Calu3 (cell line): ENCODE data around the gene PLAC1. TPM values are rescaled to one million over a fixed set of nuclear protein-coding genes. Genes with fewer than 3 reads are reported as not detected.

Experiments used
- BruUV-seq: library from RNA; stranded (reverse); fragments of 400-500 nt; replicated peaks from 2 replicates; lab custom pipeline; 2021; lab: Mats Ljungman, UMichigan
- CTCF ChIA-PET: fragments of 300-600 bp; sonication (Branson Sonifier 250); formaldehyde crosslinking; loops from one replicate; lab custom pipeline; 2022; ENCODE audit warnings: antibody characterized with exemption; lab: Charles Lee
- DNase-seq: peaks from one replicate; pipeline ENCODE4 v3.0.0; 2022
- H3K27ac Mint-ChIP-seq: one replicate; pipeline ENCODE4 v1.8.0; 2022; ENCODE audit warnings: mixed read lengths; ENCODE audit not compliant: unreplicated experiment
- H3K27me3 Mint-ChIP-seq: one replicate; pipeline ENCODE4 v1.8.0; 2022; ENCODE audit warnings: mixed read lengths; ENCODE audit not compliant: unreplicated experiment
- H3K36me3 Mint-ChIP-seq: one replicate; pipeline ENCODE4 v1.8.0; 2022; ENCODE audit warnings: mild to moderate bottlenecking, moderate library complexity, mixed read lengths; ENCODE audit not compliant: insufficient read depth, unreplicated experiment
- H3K4me1 Mint-ChIP-seq: one replicate; pipeline ENCODE4 v1.8.0; 2022; ENCODE audit warnings: mild to moderate bottlenecking, low read depth, mixed read lengths; ENCODE audit not compliant: unreplicated experiment
- H3K4me3 Mint-ChIP-seq: one replicate; pipeline ENCODE4 v1.8.0; 2022; ENCODE audit warnings: mild to moderate bottlenecking, low read depth, moderate library complexity, mixed read lengths; ENCODE audit not compliant: unreplicated experiment
- H3K9me3 Mint-ChIP-seq: one replicate; pipeline ENCODE4 v1.8.0; 2022; ENCODE audit warnings: low read depth, mixed read lengths; ENCODE audit not compliant: unreplicated experiment
- CTCF ChIP-seq: fragments of 200-600 bp; IDR thresholded peaks from one replicate; pipeline ENCODE4 v1.8.0; 2022; ENCODE audit warnings: antibody characterized with exemption; ENCODE audit not compliant: unreplicated experiment
- intact Hi-C: fragments of 100-400 bp; cut with micrococcal nuclease; formaldehyde crosslinking; loops from one replicate; pipeline ENCODE4 v1.10.0; 2022; ENCODE audit not compliant: unreplicated experiment
- total RNA-seq: library from RNA; stranded (reverse); gene quantifications from 2 replicates; pipeline ENCODE4 v1.2.3, GENCODE V29; 2022

PLAC1 gene
- total RNA-seq, 1 experiment from 2014 or later = not detected

GRCh38 chrX:134588806-134589205, 69.5 kb downstream of the PLAC1 start:
- peaks cover 3% of the 10 kb centered on the region for H3K9me3 Mint-ChIP-seq
- no TSS peak for BruUV-seq
- no peak for TF ChIP-seq CTCF
- H3K36me3 Mint-ChIP-seq = no peaks in the 10 kb centered on the region
- H3K27ac Mint-ChIP-seq = no peak overlapping the region
- H3K4me3 Mint-ChIP-seq = no peak overlapping the region
- DNase-seq = no peak
- H3K4me1 Mint-ChIP-seq = peaks cover 11% of the 10 kb centered on the region
- CTCF ChIA-PET = no interaction called here
- intact Hi-C loops = no loop called here
- no peaks in the 10 kb centered on the region for H3K27me3 Mint-ChIP-seq

GRCh38 chrX:134580907-134581306, 77.4 kb downstream of the PLAC1 start:
- TF ChIP-seq CTCF = no peak
- DNase-seq = no peak
- Mint-ChIP-seq H3K4me1 (peaks cover 12% of the 10 kb centered on the region), H3K9me3 (no peaks in the 10 kb centered on the region), H3K27me3 (no peaks in the 10 kb centered on the region), H3K4me3 (no peak overlapping the region), H3K36me3 (peaks cover 5% of the 10 kb centered on the region), H3K27ac (no peak overlapping the region)
- intact Hi-C loops = no loop called here
- CTCF ChIA-PET = interaction anchor here (0.6 kb wide), 1 partner anchor 8 kb away, joined by 3 read pairs; no protein-coding TSS in a partner anchor
- BruUV-seq = no TSS peak

GRCh38 chrX:134573683-134574035, 84.6 kb downstream of the PLAC1 start:
- peaks cover 5% of the 10 kb centered on the region for H3K36me3 Mint-ChIP-seq
- H3K9me3 Mint-ChIP-seq = no peaks in the 10 kb centered on the region
- CTCF ChIA-PET = no interaction called here
- no TSS peak for BruUV-seq
- intact Hi-C loops = no loop called here
- no peak overlapping the region for H3K27ac Mint-ChIP-seq
- DNase-seq = no peak
- H3K4me1 Mint-ChIP-seq = peaks cover 18% of the 10 kb centered on the region
- H3K27me3 Mint-ChIP-seq = no peaks in the 10 kb centered on the region
- H3K4me3 Mint-ChIP-seq = no peak overlapping the region
- TF ChIP-seq CTCF = no peak

GRCh38 chrX:134572816-134573682, 85.2 kb downstream of the PLAC1 start:
- intact Hi-C loops = no loop called here
- no peak overlapping the region for H3K4me3 Mint-ChIP-seq
- TF ChIP-seq CTCF = no peak
- peaks cover 3% of the 10 kb centered on the region for H3K36me3 Mint-ChIP-seq
- H3K9me3 Mint-ChIP-seq = no peaks in the 10 kb centered on the region
- CTCF ChIA-PET = interaction anchor here (0.6 kb wide), 2 partner anchors 8 to 17 kb away, joined by 3 to 4 read pairs; no protein-coding TSS in a partner anchor
- BruUV-seq = no TSS peak
- no peaks in the 10 kb centered on the region for H3K27me3 Mint-ChIP-seq
- DNase-seq = no peak
- H3K27ac Mint-ChIP-seq = no peak overlapping the region
- peaks cover 24% of the 10 kb centered on the region for H3K4me1 Mint-ChIP-seq
